Activated CD8-positive, alpha-beta T cell treated with anti-CD3 and anti-CD28 coated beads, Interleukin-2, amount 10 ng/mL, durations not matched to agents 7 days and 5 days (primary cell): ENCODE results near the gene C11orf98. TPM values are rescaled to one million over a fixed set of nuclear protein-coding genes. Genes with fewer than 3 reads are reported as not detected.

Source experiments
- ATAC-seq: fragments of 150-1000 bp; cut with Tn5 transposase; one replicate; pipeline ENCODE4 v1.10.0; 2021; ENCODE audit warnings: moderate library complexity
- CTCF ChIA-PET: fragments of 350-600 bp; sonication (Branson Sonifier 250); formaldehyde crosslinking; loops from one replicate; lab custom pipeline; 2021; ENCODE audit warnings: antibody characterized with exemption; lab: Charles Lee
- POLR2A ChIA-PET: fragments of 350-600 bp; sonication (Branson Sonifier 250); formaldehyde crosslinking; loops from one replicate; lab custom pipeline; 2021; ENCODE audit warnings: antibody characterized with exemption; lab: Charles Lee
- DNase-seq: peaks from one replicate; pipeline ENCODE4 v3.0.0-alpha.2; 2020
- H3K27ac Mint-ChIP-seq: one replicate; pipeline ENCODE4 v1.8.0; 2021; ENCODE audit warnings: mild to moderate bottlenecking, mixed read lengths
- H3K27me3 Mint-ChIP-seq: one replicate; pipeline ENCODE4 v1.8.0; 2021; ENCODE audit warnings: low read depth, mixed read lengths
- H3K36me3 Mint-ChIP-seq: one replicate; pipeline ENCODE4 v1.8.0; 2021; ENCODE audit warnings: low read depth, mixed read lengths
- H3K4me1 Mint-ChIP-seq: one replicate; pipeline ENCODE4 v1.8.0; 2021; ENCODE audit warnings: low read depth, mixed read lengths
- H3K4me3 Mint-ChIP-seq: one replicate; pipeline ENCODE4 v1.8.0; 2021; ENCODE audit warnings: mild to moderate bottlenecking, mixed read lengths
- H3K9me3 Mint-ChIP-seq: one replicate; pipeline ENCODE4 v1.8.0; 2022; ENCODE audit warnings: mixed read lengths; ENCODE audit not compliant: insufficient read depth
- total RNA-seq, 2 experiments: library from RNA; stranded (reverse); gene quantifications; one replicate each; pipeline ENCODE4 v1.2.3, GENCODE V29; 2021

C11orf98 gene
- total RNA-seq, 2 experiments from 2014 or later, result 131 to 133 TPM

DNA sequence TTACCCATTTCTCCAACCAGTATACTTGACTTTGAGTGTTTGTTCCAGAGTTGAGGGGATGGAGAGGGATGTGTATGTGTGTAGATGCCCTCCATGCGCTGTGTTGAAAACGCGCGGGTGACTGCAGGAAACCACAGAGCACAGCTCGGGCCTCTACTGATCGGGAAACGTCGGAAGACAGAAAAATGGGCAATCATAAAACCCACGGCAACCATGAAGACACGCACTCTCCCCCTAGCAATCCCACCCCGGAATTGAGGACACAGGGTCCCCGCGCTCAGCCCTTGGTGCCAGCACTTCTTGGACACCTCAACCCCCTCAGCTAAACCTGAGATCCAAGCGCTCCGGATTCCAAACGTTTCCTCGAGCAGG lies 6.2 kb upstream of the C11orf98 start:
- H3K27ac Mint-ChIP-seq, result peak overlapping the region; percentile 99
- peaks cover 61% of the 10 kb centered on the region for H3K36me3 Mint-ChIP-seq
- DNase-seq, result no peak
- POLR2A ChIA-PET, result interaction anchor here (0.6 to 6.0 kb wide), 27 partner anchors 8 to 211 kb away, joined by 3 to 39 read pairs (median 6); partner anchors contain the start of genes BSCL2, EML3, HNRNPUL2 and INTS5
- peak; percentile 20 for ATAC-seq
- H3K9me3 Mint-ChIP-seq, result no peaks in the 10 kb centered on the region
- CTCF ChIA-PET, result interaction anchor here (0.9 to 3.5 kb wide), 9 partner anchors 9 to 115 kb away, joined by 3 to 13 read pairs (median 8); partner anchors contain the start of genes EML3, LRRN4CL, TAF6L and TUT1
- H3K27me3 Mint-ChIP-seq, result no peaks in the 10 kb centered on the region
- peaks cover 66% of the 10 kb centered on the region for H3K4me1 Mint-ChIP-seq
- H3K4me3 Mint-ChIP-seq, result peak overlapping the region; percentile 99

DNA sequence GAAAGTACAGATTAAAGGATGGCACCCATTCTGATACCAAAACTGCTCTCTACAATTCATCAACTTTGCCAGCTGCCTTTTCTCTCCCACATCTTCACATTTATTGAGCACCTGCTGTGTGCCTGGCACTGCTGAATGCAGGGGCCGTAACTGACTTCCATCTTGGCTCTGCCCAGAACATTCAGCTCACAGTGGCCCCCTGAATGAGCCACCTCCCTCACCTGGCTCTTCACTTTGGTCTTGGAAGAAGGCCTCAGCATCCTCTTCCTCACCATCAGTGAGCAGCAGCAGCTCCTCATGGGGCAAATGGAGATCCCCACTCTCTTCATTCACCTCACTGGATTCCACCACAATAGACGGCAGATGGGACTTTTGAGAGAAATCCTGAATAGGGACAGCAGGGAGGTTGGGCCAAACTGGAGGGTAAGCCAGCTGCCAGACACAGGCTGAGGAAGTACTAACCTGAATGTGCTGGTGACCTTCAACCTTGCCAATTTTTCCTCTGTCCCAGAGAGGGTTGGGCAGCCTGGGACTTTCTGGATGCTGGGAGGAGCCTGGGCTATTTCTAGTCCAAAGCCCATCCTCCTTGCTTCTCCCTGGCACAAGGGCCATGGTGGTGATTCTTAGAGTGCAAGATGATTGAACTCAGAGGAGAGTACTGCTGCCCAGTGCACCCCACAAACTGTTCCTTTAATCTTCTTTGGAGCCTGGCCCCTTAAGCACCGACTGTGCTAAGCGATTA lies 4.6 kb upstream of the C11orf98 start:
- no peak for DNase-seq
- ChIA-PET POLR2A (interaction anchor here (1.0 to 6.0 kb wide), 7 partner anchors 17 to 171 kb away, joined by 3 to 39 read pairs (median 21); partner anchors contain the start of genes B3GAT3, GANAB, INTS5 and TUT1), CTCF (interaction anchor here (1.1 to 3.5 kb wide), 4 partner anchors 16 to 117 kb away, joined by 3 to 11 read pairs (median 4); partner anchors contain the start of genes INTS5 and TUT1)
- no peaks in the 10 kb centered on the region for H3K27me3 Mint-ChIP-seq
- peaks cover 70% of the 10 kb centered on the region for H3K36me3 Mint-ChIP-seq
- no peaks in the 10 kb centered on the region for H3K9me3 Mint-ChIP-seq
- peak overlapping the region; percentile 99 for H3K4me3 Mint-ChIP-seq
- H3K27ac Mint-ChIP-seq, result peak overlapping the region; percentile 99
- no peak for ATAC-seq
- H3K4me1 Mint-ChIP-seq, result peaks cover 63% of the 10 kb centered on the region

DNA sequence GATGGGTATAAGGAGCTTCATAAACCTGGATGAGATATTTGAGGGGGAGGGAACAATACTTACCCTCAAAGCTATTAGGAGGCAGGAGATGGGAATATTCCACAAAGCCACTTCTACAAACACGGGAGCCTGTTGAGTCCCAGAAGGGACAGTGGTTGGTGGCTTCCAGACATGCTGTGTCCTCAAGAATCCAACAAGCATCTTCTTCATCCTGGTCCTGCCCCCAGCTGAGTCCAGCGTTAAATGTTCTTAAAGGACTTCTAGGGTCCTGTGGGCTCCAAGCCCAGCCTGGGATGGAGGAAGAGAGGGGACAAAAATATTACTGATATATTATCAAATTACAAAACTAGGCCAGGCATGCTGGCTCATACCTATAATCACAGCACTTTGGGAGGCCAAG lies 2.5 kb upstream of the C11orf98 start:
- peak overlapping the region; percentile 98 for H3K4me3 Mint-ChIP-seq
- no peak for ATAC-seq
- POLR2A ChIA-PET, result interaction anchor here (1.0 to 6.1 kb wide), 13 partner anchors 9 to 188 kb away, joined by 3 to 76 read pairs (median 7); partner anchors contain the start of genes B3GAT3, GANAB, INTS5 and MTA2
- no peak for DNase-seq
- H3K27ac Mint-ChIP-seq, result peak overlapping the region; percentile 93
- CTCF ChIA-PET, result interaction anchor here (0.9 to 2.1 kb wide), 6 partner anchors 11 to 119 kb away, joined by 3 to 12 read pairs (median 3); partner anchors contain the start of genes MTA2 and TUT1
- H3K27me3 Mint-ChIP-seq, result no peaks in the 10 kb centered on the region
- H3K36me3 Mint-ChIP-seq, result peaks cover 68% of the 10 kb centered on the region
- peaks cover 56% of the 10 kb centered on the region for H3K4me1 Mint-ChIP-seq
- H3K9me3 Mint-ChIP-seq, result no peaks in the 10 kb centered on the region

DNA sequence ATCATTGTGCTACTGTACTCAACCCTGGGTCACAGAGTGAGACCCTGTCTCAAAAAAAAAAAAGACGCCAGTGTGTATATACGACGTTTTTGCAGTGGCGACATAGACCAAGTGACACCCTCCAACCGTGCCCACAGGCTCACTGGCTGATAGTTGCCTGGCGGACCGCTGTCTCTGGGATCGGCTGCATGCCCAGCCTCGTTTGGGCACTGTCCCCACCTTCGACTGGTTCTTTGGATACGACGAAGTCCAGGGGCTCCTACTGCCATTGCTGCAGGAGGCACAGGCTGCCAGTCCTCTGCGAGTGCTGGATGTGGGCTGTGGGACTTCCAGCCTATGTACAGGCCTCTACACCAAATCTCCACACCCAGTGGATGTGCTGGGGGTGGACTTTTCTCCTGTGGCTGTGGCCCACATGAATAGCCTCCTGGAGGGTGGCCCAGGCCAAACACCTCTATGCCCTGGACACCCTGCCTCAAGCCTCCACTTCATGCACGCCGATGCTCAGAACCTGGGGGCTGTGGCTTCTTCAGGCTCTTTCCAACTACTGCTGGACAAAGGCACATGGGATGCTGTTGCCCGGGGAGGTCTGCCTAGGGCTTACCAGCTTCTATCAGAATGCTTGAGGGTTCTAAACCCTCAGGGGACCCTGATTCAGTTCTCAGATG lies 1.4 kb upstream of the C11orf98 start:
- Mint-ChIP-seq H3K4me3 (peak overlapping the region; percentile 98), H3K27ac (peak overlapping the region; percentile 93), H3K36me3 (peaks cover 65% of the 10 kb centered on the region), H3K27me3 (no peaks in the 10 kb centered on the region), H3K4me1 (peaks cover 50% of the 10 kb centered on the region), H3K9me3 (no peaks in the 10 kb centered on the region)
- DNase-seq (no peak), ATAC-seq (no peak)
- CTCF ChIA-PET, result interaction anchor here (1.1 to 3.4 kb wide), 5 partner anchors 15 to 120 kb away, joined by 3 to 23 read pairs (median 6); partner anchors contain the start of gene TUT1
- POLR2A ChIA-PET, result interaction anchor here (1.1 to 6.1 kb wide), 20 partner anchors 9 to 215 kb away, joined by 3 to 76 read pairs (median 14); partner anchors contain the start of genes B3GAT3, BSCL2, GANAB and GNG3

DNA sequence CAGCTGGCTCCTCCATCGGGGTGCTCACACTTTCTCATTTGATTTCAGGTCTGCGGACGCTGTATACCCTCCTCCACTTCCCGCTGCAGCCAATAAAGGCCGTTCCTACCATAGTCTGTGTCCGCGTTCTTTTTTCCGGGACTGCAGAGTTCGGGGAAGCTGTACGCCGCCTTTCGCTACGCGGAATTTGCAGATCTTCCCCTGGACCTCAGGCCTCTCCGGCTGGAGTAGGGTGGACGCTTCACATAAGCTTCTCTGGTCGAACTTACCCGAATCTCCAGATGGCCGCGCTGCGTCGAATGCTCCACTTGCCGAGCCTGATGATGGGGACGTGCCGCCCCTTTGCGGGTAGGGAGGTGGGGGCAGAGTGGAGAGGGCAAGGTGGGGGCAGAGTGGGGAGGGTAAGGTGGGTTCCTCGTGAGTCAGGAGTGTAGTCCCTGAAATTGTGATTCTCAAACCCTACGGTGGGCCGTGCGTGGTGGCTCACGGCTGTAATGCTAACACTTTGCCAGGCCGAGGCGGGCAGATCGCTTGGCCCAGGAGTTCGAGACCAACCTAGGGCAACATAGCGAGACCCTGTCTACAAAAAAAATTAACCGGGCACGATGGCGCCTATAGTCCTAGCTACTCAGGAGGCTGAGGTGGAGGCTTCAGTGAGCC lies 719 bp upstream of the C11orf98 start:
- Mint-ChIP-seq H3K4me3 (peak overlapping the region; percentile 98), H3K9me3 (no peaks in the 10 kb centered on the region), H3K27me3 (no peaks in the 10 kb centered on the region), H3K27ac (peak overlapping the region; percentile 93), H3K36me3 (peaks cover 62% of the 10 kb centered on the region), H3K4me1 (peaks cover 44% of the 10 kb centered on the region)
- DNase-seq (peak; percentile 74), ATAC-seq (peak; percentile 24)
- CTCF ChIA-PET, result interaction anchor here (1.0 to 3.4 kb wide), 24 partner anchors 10 to 273 kb away, joined by 3 to 23 read pairs (median 5); partner anchors contain the start of genes EML3, HNRNPUL2, INTS5 and ROM1
- POLR2A ChIA-PET, result interaction anchor here (0.5 to 6.1 kb wide), 48 partner anchors 10 to 1752 kb away, joined by 3 to 76 read pairs (median 6); partner anchors contain the start of genes B3GAT3, BSCL2, EEF1G and GANAB

DNA sequence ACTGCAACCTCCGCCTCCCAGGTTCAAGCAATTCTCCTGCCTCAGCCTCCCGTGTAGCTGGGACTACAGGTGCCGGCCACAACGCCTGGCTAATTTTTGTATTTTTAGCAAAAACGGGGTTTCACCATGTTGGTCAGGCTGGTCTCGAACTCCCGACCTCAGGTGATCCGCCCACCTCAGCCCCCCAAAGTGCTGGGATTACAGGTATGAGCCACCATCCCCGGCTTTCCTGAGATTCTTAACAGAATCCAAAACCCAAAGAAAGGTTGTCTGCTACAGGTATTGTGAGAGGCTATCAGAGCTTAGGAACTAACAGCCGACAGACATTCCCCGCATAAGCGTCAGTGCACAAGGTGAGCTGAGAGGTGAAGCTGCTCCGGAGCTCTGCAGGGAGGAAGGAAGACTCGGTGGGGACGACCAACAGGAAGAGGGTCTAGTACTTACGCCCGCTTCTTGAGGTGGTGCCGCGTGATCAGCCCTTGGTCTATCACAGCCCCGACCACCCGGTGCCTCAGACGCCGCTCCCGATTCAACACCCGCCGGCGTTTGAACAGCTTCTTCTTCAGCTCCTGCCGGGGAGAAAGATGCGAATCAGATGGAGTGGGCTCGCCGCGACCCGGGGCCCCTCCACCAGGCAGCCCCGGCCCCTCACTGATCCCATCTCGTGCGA lies 470 bp downstream of the C11orf98 start:
- CTCF ChIA-PET, result interaction anchor here (0.8 to 3.4 kb wide), 31 partner anchors 9 to 272 kb away, joined by 3 to 23 read pairs (median 4); partner anchors contain the start of genes EML3, HNRNPUL2, INTS5 and POLR2G
- Mint-ChIP-seq H3K27ac (peak overlapping the region; percentile 93), H3K4me3 (peak overlapping the region; percentile 98), H3K27me3 (no peaks in the 10 kb centered on the region), H3K9me3 (no peaks in the 10 kb centered on the region), H3K36me3 (peaks cover 57% of the 10 kb centered on the region), H3K4me1 (peaks cover 33% of the 10 kb centered on the region)
- POLR2A ChIA-PET, result interaction anchor here (0.7 to 6.1 kb wide), 50 partner anchors 7 to 1751 kb away, joined by 3 to 76 read pairs (median 6); partner anchors contain the start of genes B3GAT3, BSCL2, EEF1G and GANAB
- peak; percentile 76 for DNase-seq
- peak; percentile 48 for ATAC-seq

DNA sequence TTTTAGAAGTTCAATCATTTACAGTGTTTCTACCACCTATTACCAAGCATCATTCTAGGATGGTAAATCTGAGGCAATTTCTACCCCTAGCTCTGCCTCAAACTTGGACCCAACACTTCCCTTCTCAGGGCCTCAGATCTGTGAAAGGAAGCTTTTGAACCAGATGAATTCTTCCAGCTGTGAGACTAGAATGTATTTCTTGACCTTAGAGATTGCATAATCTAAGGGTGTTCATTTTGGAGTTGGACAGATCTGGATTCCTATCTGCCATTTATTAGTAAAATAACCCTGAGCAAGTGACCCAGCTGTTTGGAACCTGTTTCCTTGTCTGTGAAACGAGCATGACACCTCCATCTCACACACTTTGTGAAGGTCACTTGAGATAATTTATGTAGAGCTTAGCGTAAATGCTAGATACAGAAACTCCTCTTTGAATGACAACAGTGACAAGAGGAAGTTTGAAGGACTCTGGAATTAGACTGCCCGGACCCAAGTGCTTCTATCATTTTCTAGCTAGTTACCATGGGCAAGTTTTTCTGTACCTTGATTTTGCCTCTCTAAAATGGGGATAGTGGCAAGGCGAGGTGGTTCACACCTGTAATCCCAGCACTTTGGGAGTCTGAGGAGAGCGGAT lies 8.1 kb downstream of the C11orf98 start:
- H3K36me3 Mint-ChIP-seq, result peaks cover 7% of the 10 kb centered on the region

DNA sequence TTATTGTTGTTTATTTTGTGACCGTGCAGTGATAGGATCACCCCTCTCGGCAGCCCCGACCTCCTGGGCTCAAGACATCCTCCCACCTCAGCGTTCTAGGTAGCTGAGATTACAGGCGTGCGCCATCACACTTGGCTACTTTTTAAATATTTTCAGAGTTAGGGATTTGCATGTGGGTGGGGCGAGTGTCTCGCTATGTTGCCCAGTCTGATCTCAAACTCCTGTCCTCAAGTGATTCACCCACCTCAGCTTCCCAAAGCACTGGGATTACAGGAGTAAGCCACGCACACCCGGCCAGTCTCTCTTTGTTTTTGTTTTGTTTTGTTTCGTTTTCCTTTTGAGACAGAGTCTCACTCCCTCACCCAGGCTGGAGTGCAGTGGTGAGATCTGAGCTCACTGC lies 10.7 kb downstream of the C11orf98 start:
- no peak for DNase-seq
- H3K36me3 Mint-ChIP-seq, result peaks cover 12% of the 10 kb centered on the region
- no peaks in the 10 kb centered on the region for H3K27me3 Mint-ChIP-seq
- H3K9me3 Mint-ChIP-seq, result no peaks in the 10 kb centered on the region
- ATAC-seq, result no peak
- H3K4me1 Mint-ChIP-seq, result peaks cover 26% of the 10 kb centered on the region
- H3K27ac Mint-ChIP-seq, result peak overlapping the region; percentile 57
- peak overlapping the region; percentile 23 for H3K4me3 Mint-ChIP-seq
- CTCF ChIA-PET, result interaction anchor here (1.8 to 2.3 kb wide), 3 partner anchors 10 to 40 kb away, joined by 5 to 15 read pairs (median 11); partner anchors contain the start of genes C11orf98, CSKMT, LBHD1 and UQCC3
- POLR2A ChIA-PET, result interaction anchor here (0.7 to 4.1 kb wide), 5 partner anchors 11 to 33 kb away, joined by 3 to 62 read pairs (median 3); partner anchors contain the start of genes B3GAT3, C11orf98 and CSKMT

More for the DNA sequence above, 8.1 kb downstream of the C11orf98 start:
- Mint-ChIP-seq H3K4me3 (no peak overlapping the region), H3K4me1 (peaks cover 19% of the 10 kb centered on the region), H3K9me3 (no peaks in the 10 kb centered on the region), H3K27ac (peak overlapping the region; percentile 26), H3K27me3 (no peaks in the 10 kb centered on the region)
- POLR2A ChIA-PET, result interaction anchor here (0.6 to 4.1 kb wide), 5 partner anchors 8 to 64 kb away, joined by 3 to 62 read pairs (median 7); partner anchors contain the start of genes C11orf98, CSKMT and GANAB
- ATAC-seq (no peak), DNase-seq (no peak)
- CTCF ChIA-PET, result interaction anchor here (0.7 to 1.4 kb wide), 6 partner anchors 11 to 232 kb away, joined by 3 to 5 read pairs (median 4); no protein-coding TSS in a partner anchor

DNA sequence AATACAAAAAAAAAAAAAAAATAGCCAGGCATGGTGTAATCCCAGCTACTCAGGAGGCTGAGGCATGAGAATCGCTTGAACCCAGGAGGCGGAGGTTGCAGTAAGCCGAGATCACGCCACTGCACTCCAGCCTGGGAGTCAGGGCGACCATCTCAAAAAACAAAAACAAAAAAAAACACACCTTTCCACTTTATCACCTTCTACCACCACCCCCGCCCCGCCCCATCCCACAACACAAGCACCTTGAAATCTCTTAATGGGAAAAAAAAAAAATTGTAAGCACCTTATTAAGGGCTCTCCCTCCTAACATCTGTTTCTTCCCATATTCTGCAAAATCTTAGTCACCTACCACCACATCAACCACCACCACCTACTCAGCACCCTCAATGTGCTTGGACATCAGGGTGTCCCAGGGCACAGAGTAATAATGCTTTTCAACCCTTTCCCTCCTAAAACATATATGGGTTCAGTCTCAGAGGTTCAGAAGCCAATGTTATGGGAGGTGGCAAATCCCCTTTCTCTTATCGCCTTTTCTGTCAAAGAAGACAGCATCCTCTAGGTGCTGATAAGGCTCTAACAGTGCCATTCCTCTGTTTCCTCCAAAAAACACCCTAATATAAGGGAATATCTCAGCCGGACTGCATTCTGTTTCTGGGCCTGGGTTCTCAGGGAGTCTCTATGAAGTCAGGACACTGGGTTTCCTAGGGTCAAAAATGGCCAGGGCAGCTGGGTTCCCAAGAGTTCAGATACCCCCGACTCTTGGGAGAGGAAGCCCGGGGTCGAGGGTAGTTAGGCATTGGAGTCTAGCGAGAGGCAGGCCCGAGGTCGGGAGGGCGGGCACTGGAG lies 12.6 kb downstream of the C11orf98 start:
- H3K27me3 Mint-ChIP-seq, result no peaks in the 10 kb centered on the region
- CTCF ChIA-PET, result interaction anchor here (1.0 to 1.4 kb wide), 5 partner anchors 8 to 258 kb away, joined by 3 to 10 read pairs (median 4); partner anchors contain the start of genes C11orf98, CSKMT and TUT1

More for the DNA sequence above, 12.6 kb downstream of the C11orf98 start:
- DNase-seq (no peak), ATAC-seq (peak; percentile 7)
- Mint-ChIP-seq H3K4me1 (peaks cover 26% of the 10 kb centered on the region), H3K36me3 (peaks cover 25% of the 10 kb centered on the region), H3K27ac (peak overlapping the region; percentile 91), H3K9me3 (no peaks in the 10 kb centered on the region), H3K4me3 (peak overlapping the region; percentile 87)
- POLR2A ChIA-PET, result interaction anchor here (0.6 to 2.1 kb wide), 23 partner anchors 9 to 189 kb away, joined by 3 to 27 read pairs (median 5); partner anchors contain the start of genes B3GAT3, C11orf98, CSKMT and HNRNPUL2
